Loucy (cell line): ENCODE measurements around the gene TCEAL3.
"Not testable (repeated sequence)": the region's sequence is repeated elsewhere in the genome, so short reads cannot be mapped to it uniquely, and the experiment has no call there.

Experiments
- EZH2phosphoT487 ChIP-seq: fragments of 200-600 bp; IDR thresholded peaks from 2 replicates; pipeline ENCODE4 v1.6.1; 2018; ENCODE audit warnings: antibody characterized with exemption, mild to moderate bottlenecking, moderate library complexity, borderline replicate concordance
- TF ChIP-seq, protein P1 (sequence below): fragments of 200-600 bp; sonication (generic); conservative IDR thresholded peaks from 2 replicates; pipeline ENCODE4 v1.5.1; 2014; ENCODE audit warnings: mild to moderate bottlenecking, antibody characterized with exemption, low read length

DNA sequence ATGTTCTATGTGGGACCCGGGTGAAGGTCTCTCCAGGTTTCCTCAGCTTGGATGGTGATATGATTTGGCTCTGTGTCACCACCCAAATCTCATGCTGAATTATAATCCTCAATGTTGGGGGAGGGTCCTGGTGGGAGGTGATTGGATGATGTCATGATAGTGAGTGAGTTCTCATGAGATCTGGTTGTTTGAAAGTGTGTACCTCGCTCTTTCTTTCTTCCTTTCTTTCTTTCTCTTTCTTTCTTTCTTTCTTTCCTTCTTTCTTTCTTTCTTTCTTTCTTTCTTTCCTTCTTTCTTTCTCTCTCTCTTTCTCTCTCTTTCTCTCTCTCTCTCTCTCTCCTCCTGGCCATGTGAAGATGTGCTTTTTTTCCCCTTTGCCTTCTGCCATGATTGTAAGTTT lies 51.7 kb downstream of the TCEAL3 start:
- not testable (repeated sequence) for TF ChIP-seq EZH2phosphoT487
- TF ChIP-seq, protein P1, sequence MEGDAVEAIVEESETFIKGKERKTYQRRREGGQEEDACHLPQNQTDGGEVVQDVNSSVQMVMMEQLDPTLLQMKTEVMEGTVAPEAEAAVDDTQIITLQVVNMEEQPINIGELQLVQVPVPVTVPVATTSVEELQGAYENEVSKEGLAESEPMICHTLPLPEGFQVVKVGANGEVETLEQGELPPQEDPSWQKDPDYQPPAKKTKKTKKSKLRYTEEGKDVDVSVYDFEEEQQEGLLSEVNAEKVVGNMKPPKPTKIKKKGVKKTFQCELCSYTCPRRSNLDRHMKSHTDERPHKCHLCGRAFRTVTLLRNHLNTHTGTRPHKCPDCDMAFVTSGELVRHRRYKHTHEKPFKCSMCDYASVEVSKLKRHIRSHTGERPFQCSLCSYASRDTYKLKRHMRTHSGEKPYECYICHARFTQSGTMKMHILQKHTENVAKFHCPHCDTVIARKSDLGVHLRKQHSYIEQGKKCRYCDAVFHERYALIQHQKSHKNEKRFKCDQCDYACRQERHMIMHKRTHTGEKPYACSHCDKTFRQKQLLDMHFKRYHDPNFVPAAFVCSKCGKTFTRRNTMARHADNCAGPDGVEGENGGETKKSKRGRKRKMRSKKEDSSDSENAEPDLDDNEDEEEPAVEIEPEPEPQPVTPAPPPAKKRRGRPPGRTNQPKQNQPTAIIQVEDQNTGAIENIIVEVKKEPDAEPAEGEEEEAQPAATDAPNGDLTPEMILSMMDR = not testable (repeated sequence)
